HG03103 (cell line): ENCODE measurements around the gene CLDND2.

Source experiments
- ATAC-seq: cut with Tn5 transposase; IDR thresholded peaks from one replicate; pipeline ENCODE4 v1.9.1; 2021; ENCODE audit warnings: low read depth; ENCODE audit not compliant: unreplicated experiment

Gene CLDND2

GRCh38 chr19:51337141-51337860 is 31.5 kb downstream of the CLDND2 start:
- ATAC-seq, result no peak

- ATAC-seq, result no peak
Observed at GRCh38 chr19:51333836-51334460, 34.9 kb downstream of the CLDND2 start.

GRCh38 chr19:51331716-51332115 is 37.1 kb downstream of the CLDND2 start:
- ATAC-seq, result no peak

DNA sequence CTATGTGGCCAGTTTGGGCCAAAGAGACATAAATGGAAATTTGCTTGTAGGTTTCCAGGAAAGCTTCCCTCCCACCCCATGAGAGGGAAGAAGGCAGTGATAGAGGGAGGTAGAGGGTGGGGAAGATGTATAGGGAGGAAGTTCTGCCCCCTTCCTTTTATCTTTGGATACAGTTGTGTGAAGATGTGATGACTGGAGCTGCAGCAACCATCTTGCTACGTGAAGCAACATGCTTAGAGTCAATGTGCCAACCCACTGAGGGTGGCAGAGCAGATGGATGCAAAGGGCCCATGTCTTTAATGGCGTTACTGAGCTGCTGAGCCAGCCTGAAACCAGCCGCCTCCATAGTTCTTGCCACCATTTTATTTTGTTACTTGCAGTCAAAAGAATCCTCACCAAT is 37.6 kb downstream of the CLDND2 start:
- no peak for ATAC-seq

- no peak for ATAC-seq
Observed at GRCh38 chr19:51330366-51330765, 38.4 kb downstream of the CLDND2 start.

DNA sequence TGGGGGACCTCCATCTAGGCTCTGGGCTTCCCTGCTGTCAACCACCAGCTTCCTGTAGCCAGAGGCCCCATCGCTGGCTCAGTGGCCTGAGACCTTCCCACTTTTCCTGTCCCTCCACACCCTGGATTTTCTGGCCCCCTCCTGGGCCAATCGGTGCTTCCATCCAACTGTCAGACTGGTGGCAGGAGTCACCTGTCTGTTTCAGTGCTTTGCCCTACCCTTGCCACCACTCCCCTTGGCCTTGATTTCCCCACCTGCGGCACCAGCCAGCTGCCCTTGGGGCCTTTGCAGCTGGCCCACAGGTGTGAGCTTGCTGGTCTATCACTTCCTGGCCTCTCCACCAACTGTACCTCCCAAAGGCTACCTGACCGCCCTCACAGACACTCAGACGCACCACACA is 39.4 kb downstream of the CLDND2 start:
- ATAC-seq, result no peak

- no peak for ATAC-seq
Observed at GRCh38 chr19:51327066-51328001, 41.5 kb downstream of the CLDND2 start.

DNA sequence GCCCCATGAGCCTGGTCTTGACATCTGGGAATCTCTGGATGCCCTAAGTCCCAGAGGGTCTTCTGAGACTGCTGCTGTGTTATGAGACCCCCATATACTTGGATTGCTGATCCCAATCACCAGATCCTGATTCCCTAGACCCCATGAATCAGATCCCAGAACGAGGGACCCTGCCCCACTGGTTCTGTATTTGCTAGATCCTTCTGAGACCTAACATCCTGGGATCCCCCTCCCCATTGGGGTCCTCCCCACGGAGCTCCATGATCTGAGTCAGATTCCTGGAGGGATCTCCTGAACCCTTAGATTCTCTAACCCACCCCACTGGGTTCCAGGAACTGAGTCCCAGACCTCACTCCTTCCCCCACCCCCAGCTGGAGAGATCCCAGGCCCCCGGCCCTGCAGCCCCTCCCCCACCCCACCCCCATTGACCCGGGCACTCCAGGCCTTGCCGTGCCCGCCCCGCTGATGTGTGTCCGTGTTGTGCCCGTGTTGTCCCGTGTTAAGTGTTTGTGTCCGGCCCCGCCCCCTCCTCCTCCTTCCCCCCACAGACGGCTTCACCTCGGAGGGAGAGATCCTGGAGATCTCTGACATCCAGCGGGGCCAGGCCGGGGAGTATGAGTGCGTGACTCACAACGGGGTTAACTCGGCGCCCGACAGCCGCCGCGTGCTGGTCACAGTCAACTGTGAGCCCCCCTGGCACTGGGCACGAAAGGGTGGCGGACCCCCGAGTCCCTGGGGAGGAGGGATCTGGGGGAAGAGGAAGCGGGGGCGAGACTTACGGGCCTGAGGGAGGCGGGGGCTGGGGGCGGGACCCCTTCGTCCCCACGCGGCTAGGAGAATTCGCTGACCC is 42.4 kb downstream of the CLDND2 start:
- ATAC-seq, result no peak

DNA sequence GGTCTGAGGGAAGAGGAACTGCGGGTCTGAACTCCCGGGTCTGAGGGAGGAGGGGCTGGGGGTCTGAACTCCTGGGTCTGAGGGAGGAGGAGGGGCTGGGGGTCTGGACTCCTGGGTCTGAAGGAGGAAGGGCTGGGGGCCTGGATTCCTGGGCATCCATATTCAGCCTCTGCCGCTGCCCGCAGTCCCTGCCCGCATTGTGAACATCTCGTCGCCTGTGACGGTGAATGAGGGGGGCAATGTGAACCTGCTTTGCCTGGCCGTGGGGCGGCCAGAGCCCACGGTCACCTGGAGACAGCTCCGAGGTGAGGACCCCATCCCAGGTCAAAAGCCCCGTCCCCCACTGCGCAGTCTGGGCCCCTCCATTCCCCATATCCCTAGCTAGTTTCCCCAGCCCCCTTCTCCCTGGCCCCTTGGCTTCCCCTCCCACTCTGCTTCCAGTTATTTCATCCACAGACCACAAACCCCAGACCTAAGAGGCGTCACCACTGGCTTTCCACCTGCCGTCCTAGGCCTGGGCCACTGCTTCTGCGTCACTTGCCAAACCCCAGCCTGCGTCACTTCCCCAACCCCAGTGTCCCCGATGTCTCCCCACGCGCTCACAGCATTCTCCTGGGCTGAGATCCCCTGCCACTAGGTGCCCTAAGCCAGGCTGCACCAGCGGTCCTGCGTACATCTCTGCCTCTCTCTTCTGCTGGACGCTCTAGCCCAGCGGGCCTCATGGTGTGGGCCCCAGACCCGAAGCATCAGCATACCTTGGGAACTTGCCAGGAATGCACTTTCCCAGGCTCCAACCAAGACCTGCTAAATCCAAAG is 43.4 kb downstream of the CLDND2 start:
- no peak for ATAC-seq

GRCh38 chr19:51324167-51324481 is 44.7 kb downstream of the CLDND2 start:
- no peak for ATAC-seq

- no peak for ATAC-seq
Observed at GRCh38 chr19:51323481-51324166, 45.2 kb downstream of the CLDND2 start.

DNA sequence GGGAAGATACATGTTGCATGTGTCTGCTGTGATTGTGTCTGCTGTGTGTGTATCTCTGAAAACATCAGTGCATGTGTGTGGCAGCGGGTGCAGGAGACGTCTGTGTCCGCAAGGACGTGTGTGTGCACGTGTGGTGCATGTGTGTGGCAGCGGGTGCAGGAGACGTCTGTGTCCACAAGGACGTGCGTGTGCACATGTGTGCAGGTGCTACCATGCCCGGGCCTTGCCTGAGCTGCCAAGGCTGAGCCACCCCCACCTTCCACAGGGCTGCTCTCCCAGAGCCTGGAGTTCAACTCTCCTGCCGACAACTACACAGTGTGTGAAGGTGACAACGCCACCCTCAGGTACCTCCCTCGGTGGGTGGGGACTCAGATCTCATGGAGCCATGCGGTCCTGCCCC is 47.0 kb downstream of the CLDND2 start:
- ATAC-seq, result no peak

- ATAC-seq, result no peak
Observed at GRCh38 chr19:51320280-51320657, 48.5 kb downstream of the CLDND2 start.

- no peak for ATAC-seq
Observed at GRCh38 chr19:51319649-51320279, 49.0 kb downstream of the CLDND2 start.

GRCh38 chr19:51318687-51319648 is 49.8 kb downstream of the CLDND2 start:
- ATAC-seq, result no peak

DNA sequence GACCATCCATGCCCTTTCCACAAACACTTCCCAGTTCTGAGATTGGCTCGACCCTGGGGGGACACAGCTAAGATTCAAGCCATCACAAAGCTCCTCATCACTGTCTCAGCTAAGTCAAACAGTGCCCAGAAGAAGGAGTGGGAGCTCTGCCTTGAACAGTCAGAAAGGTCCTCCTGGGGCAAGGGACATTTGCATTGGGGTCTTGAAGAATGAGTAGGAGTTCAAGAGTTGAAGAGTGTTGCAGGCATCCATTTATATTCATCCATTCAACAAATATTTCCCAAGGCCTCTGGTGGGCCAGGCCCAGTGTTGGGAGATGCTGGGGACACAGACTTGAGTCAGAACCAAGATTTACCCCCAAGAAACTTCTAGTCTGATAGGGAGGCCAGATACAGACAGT is 50.8 kb downstream of the CLDND2 start:
- ATAC-seq, result no peak

- no peak for ATAC-seq
Observed at GRCh38 chr19:51317376-51317775, 51.4 kb downstream of the CLDND2 start.
